ENCODE results near the gene PRDM5.

GRCh38 chr4:120673696-120674095 is 248.8 kb downstream of the PRDM5 start:
- TF ChIP-seq, protein P1, sequence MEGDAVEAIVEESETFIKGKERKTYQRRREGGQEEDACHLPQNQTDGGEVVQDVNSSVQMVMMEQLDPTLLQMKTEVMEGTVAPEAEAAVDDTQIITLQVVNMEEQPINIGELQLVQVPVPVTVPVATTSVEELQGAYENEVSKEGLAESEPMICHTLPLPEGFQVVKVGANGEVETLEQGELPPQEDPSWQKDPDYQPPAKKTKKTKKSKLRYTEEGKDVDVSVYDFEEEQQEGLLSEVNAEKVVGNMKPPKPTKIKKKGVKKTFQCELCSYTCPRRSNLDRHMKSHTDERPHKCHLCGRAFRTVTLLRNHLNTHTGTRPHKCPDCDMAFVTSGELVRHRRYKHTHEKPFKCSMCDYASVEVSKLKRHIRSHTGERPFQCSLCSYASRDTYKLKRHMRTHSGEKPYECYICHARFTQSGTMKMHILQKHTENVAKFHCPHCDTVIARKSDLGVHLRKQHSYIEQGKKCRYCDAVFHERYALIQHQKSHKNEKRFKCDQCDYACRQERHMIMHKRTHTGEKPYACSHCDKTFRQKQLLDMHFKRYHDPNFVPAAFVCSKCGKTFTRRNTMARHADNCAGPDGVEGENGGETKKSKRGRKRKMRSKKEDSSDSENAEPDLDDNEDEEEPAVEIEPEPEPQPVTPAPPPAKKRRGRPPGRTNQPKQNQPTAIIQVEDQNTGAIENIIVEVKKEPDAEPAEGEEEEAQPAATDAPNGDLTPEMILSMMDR (optimal IDR thresholded peaks at IDR 0.05 in 1 of 3, IDR thresholded peaks at IDR 0.05 in 1 of 3, conservative IDR thresholded peaks at IDR 0.05 in 1 of 3; ENCODE audit: extremely low read depth in 1 of 3, insufficient read depth in 2 of 3, low read length in 3 of 3), result no peak
- no peak for TF ChIP-seq EZH2 (IDR thresholded peaks at IDR 0.05; ENCODE audit: low read length)

Measured in keratinocyte (primary cell).